ENCODE results near the gene PTPN12.
"Not testable (repeated sequence)": the region's sequence is repeated elsewhere in the genome, so short reads cannot be mapped to it uniquely, and the experiment has no call there.

The PTPN12 gene

GRCh38 chr7:77537136-77537777 lies at the start of gene PTPN12:
TSS of gene PTPN12 (plus strand) at chr7:77537295. CDS start at chr7:77537547, 252 bp downstream.
- peak; percentile 44 for DNase-seq

- no peak for DNase-seq
Observed at GRCh38 chr7:77488986-77489385, 48.1 kb upstream of the PTPN12 start.

DNA sequence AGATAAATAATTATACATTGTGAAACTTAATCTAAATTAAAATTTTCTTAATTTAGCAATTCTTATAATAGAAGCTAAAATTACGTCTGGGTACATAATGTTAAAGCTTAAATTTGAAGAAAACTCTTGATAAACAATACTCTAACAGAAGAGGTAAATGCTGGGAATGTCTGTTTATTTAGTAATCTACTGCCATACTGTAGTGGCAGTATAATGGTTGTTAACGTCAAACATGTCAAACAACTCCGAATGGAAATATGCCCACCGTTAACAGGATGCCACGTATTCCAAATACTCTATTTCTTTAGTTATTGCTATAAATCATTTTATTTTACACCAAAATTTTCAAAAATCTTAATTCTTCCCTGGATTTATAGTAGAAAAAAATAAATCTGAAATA lies 40.0 kb upstream of the PTPN12 start:
- no peak for DNase-seq

DNA sequence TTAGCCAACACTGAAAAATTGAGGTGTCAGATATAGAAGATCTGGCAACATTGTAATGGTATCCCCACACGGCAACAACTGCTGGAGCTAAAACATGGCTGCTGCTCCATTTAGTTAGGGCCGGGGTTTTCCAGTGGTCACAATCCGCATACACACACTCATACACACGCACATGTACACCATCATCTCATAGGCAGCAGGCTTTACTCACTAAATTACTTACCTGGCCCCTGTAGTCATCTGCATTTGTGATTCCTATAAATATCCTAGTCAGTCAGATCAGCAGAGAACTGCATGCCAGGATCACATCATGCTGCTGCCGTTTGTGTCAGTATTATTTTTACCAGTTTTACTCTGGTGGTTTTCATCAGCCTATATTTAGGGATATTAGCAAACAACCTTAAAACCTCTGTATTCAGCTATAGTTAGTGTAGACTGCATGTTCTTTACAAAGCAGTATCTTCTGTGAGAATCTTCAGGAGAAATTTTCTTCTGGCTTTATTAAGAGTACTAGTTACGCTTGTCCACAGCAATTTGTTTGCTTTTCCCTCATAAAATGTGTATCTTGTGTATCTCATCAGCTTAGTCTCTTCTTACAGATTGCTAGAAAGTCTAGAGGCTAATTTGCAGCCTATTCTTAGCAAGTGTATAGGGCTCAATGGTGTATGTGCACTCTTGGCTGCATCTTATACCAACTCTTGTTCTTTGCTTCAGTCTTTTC lies 38.3 kb upstream of the PTPN12 start:
- no peak for DNase-seq

DNA sequence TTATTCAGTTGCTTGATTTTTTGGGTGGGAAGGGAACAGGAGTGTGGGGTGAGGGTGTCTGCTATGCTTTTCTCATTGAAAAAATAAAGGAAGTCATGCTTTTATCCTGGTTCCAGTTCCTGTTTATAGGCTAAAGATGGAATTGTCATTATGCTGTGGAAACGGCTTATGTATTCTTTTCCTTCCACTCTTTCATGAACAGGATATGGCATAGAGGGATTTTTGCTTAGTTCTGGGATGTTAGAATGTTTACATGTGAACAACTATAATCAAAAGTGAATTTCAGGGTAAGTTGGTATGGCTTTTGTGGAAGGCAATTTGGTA lies 35.9 kb upstream of the PTPN12 start:
- DNase-seq: no peak

DNA sequence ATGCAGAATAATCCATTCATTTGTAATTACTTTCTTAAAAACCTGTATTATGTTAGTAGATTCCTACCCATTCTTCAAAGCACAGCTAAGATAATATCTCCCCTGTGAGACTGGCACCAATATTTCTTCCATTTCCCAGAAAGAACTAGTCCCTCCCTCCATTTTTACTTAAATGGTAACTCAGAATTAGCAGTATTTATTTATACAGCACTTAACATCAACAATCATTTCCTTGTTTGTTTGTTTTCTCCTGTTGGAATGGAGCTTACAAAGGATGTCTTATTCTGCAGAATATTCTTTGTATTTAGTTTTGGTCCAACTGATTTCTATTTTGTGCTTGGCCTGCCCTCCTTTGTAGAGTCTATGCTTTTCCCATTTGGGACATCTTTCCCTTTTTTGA lies 32.1 kb upstream of the PTPN12 start:
- no peak for DNase-seq

DNA sequence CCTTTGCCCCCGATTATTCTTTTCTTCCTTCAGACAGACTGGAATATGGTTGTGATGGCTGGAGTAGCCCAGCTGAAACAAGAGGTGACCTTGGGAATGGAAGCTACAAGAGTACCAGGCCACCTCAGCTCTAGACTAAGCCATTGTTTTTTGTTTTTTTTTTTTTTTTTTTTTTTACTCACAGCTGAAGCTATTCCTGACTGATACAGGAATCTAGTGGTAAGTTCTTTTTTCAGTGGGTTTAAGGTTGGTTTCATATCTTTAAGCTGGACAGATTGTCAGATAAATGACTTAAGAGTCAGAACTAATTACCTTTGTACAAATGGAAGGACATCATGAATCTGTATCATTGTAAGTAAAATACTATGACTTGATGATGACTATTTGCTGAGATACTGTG lies 30.2 kb upstream of the PTPN12 start:
- DNase-seq: no peak

- not testable (repeated sequence) for DNase-seq
Observed at GRCh38 chr7:77513002-77513670, 24.0 kb upstream of the PTPN12 start.

DNA sequence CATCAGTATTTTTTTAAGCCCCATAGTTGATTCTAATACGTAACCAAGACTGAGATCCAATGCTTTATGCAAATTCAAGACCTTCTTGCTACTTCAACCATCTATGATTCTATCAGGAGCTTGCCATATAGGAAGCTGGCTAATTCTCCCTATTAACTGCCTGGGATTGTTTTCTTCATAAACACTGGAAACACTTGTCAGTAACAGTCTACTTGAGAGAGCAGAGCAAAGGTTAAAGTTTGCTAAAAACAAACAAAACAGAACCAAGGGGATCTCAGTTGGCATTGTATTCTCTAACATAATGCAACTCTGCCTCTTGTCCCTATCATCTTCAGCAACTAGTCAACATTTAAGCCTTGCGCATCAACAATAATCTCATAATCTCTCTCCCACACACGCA lies 21.0 kb upstream of the PTPN12 start:
- DNase-seq: no peak

GRCh38 chr7:77520261-77520660 lies 16.8 kb upstream of the PTPN12 start:
- DNase-seq: no peak

- DNase-seq: not testable (repeated sequence)
Observed at GRCh38 chr7:77521537-77521936, 15.6 kb upstream of the PTPN12 start.

GRCh38 chr7:77524731-77525130 lies 12.4 kb upstream of the PTPN12 start:
- DNase-seq: no peak

- no peak for DNase-seq
Observed at GRCh38 chr7:77525231-77525630, 11.9 kb upstream of the PTPN12 start.

GRCh38 chr7:77528368-77528767 lies 8.7 kb upstream of the PTPN12 start:
- no peak for DNase-seq

DNA sequence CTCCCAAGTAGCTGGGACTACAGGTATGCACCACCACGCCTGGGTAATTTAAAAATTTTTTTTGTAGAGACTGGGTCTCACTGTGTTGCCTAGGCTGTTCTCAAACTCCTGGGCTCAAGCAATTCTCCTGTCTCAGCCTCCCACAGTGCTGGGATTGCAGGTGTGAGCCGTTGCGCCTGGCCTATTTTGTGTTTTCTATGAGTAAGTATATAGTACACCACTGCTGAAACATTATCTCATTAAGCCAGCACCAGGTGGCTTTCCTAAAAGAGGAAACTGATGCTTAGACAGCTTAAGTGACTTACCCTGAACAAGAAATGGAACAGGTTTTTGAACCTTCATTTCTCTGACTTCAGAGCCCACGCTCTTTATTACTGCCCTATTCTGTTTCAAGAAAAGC lies 7.8 kb upstream of the PTPN12 start:
- DNase-seq: no peak

DNA sequence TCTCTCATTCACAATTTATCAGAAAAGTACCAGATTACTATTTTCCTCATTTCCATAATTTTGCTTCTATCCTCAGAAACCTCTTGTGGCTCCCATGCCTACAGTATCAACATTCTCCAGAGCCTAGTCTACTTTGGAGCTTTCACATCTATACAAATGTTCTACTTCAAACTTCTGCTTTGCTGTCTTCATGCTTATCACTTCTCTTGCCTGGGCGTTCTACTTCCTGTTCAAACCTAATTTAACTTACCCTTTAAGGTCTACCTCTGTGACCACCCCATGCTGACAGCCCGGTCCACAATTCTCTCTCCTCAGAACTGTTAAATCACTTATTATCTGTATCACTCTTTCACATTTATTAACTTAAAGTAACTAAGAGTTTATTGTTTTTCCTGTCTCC lies 6.1 kb upstream of the PTPN12 start:
- DNase-seq: no peak

- DNase-seq: no peak
Observed at GRCh38 chr7:77532247-77532646, 4.8 kb upstream of the PTPN12 start.

DNA sequence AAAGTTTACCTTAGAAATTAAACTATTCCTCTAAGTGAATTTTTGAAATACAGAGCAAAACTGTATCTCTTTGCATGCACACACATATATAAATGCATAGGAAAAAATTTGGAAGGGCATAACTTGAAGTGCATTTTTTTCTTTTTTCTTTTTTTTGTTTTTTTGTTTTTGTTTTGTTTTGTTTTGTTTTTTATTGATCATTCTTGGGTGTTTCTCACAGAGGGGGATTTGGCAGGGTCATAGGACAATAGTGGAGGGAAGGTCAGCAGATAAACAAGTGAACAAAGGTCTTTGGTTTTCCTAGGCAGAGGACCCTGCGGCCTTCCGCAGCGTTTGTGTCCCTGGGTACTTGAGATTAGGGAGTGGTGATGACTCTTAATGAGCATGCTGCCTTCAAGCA lies 4.4 kb upstream of the PTPN12 start:
- not testable (repeated sequence) for DNase-seq

GRCh38 chr7:77534046-77534445 lies 3.0 kb upstream of the PTPN12 start:
- not testable (repeated sequence) for DNase-seq

- no peak for DNase-seq
Observed at GRCh38 chr7:77536017-77536412, 1.1 kb upstream of the PTPN12 start.

GRCh38 chr7:77536413-77537135 lies 521 bp upstream of the PTPN12 start:
- peak; percentile 98 for DNase-seq

DNA sequence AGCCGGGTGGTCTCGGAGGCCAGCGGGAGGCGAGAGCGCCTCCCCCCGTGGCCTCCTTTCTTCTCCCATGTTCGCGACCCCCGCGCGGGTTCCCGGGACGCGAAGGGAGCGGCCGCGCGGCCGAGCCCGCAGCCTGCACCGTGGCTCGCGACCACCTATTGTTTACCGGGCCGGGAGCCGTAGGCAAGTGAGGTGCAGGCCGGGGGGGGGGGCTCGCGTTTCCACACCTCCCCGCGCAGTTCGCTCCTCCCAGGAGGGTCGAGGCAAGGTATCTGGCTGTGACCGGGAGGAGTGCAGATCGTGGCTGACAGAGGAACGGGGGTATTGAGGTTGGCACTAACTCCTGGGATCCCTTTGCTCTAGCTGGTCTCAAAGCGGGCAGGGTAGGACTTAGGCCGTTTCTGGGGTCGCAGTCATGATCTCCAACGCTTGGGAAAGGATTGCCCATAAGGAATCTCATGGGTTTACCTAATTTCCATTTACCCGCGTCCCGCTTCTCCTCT lies 734 bp downstream of the PTPN12 start:
- peak; percentile 37 for DNase-seq
